Measurements from ENCODE around the gene SREBF1. TPM values are rescaled to one million over a fixed set of nuclear protein-coding genes. Genes with fewer than 3 reads are reported as not detected.
"Not testable (repeated sequence)": the region's sequence is repeated elsewhere in the genome, so short reads cannot be mapped to it uniquely, and the experiment has no call there.

Gene SREBF1
- total and polyA plus RNA-seq, 4 donors, result 23.6 to 103 (median 24.4) TPM

GRCh38 chr17:17808200-17808599 is 28.6 kb downstream of the SREBF1 start:
- H3K9me3 ChIP-seq (ENCODE audit: control insufficient read depth, low read length); H3K27ac ChIP-seq (ENCODE audit: low read depth in 1 of 2, low read length in 2 of 2); H3K4me3 ChIP-seq (ENCODE audit: low read length in 2 of 2); ATAC-seq (ENCODE audit: low FRiP score); H3K36me3 ChIP-seq (ENCODE audit: control insufficient read depth in 1 of 2, insufficient read depth in 2 of 2, low read length in 1 of 2); H3K27me3 ChIP-seq (ENCODE audit: control insufficient read depth in 1 of 2, insufficient read depth in 2 of 2, low read length in 1 of 2); H3K4me1 ChIP-seq (ENCODE audit: control insufficient read depth in 1 of 2, insufficient read depth in 2 of 2, low read length in 2 of 2); DNase-seq; intact Hi-C loops (cut with DNase I): not testable (repeated sequence)
- 95 to 97% methylated on average over 5 of the region's 5 CpGs for WGBS, 2 donors

GRCh38 chr17:17807440-17807839 is 29.3 kb downstream of the SREBF1 start:
- H3K4me1 ChIP-seq (ENCODE audit: control insufficient read depth in 1 of 2, insufficient read depth in 2 of 2, low read length in 2 of 2), result no peaks in the 10 kb centered on the region
- no peaks in the 10 kb centered on the region for H3K9me3 ChIP-seq (ENCODE audit: control insufficient read depth, low read length)
- no peak overlapping the region for H3K4me3 ChIP-seq (ENCODE audit: low read length in 2 of 2)
- no peak for ATAC-seq (ENCODE audit: low FRiP score)
- 90 to 93% methylated on average over 5 of the region's 5 CpGs for WGBS, 2 donors
- intact Hi-C loops (cut with DNase I), result no loop called here
- no peak for DNase-seq
- H3K27me3 ChIP-seq (ENCODE audit: control insufficient read depth in 1 of 2, insufficient read depth in 2 of 2, low read length in 1 of 2), result no peaks in the 10 kb centered on the region
- no peaks in the 10 kb centered on the region for H3K36me3 ChIP-seq (ENCODE audit: control insufficient read depth in 1 of 2, insufficient read depth in 2 of 2, low read length in 1 of 2)
- no peak overlapping the region for H3K27ac ChIP-seq (ENCODE audit: low read depth in 1 of 2, low read length in 2 of 2)

- intact Hi-C loops (cut with DNase I), result no loop called here
- H3K27ac ChIP-seq (ENCODE audit: low read depth in 1 of 2, low read length in 2 of 2), result no peak overlapping the region
- no peak for ATAC-seq (ENCODE audit: low FRiP score)
- H3K27me3 ChIP-seq (ENCODE audit: control insufficient read depth in 1 of 2, insufficient read depth in 2 of 2, low read length in 1 of 2), result no peaks in the 10 kb centered on the region
- H3K36me3 ChIP-seq (ENCODE audit: control insufficient read depth in 1 of 2, insufficient read depth in 2 of 2, low read length in 1 of 2), result no peaks in the 10 kb centered on the region
- DNase-seq, result no peak
- H3K9me3 ChIP-seq (ENCODE audit: control insufficient read depth, low read length), result no peaks in the 10 kb centered on the region
- no peak overlapping the region for H3K4me3 ChIP-seq (ENCODE audit: low read length in 2 of 2)
- 87 to 90% methylated on average over 12 to 17 of the region's 17 CpGs for WGBS, 2 donors
- no peaks in the 10 kb centered on the region for H3K4me1 ChIP-seq (ENCODE audit: control insufficient read depth in 1 of 2, insufficient read depth in 2 of 2, low read length in 2 of 2)
Measured at GRCh38 chr17:17806611-17807274, 30.0 kb downstream of the SREBF1 start.

DNA sequence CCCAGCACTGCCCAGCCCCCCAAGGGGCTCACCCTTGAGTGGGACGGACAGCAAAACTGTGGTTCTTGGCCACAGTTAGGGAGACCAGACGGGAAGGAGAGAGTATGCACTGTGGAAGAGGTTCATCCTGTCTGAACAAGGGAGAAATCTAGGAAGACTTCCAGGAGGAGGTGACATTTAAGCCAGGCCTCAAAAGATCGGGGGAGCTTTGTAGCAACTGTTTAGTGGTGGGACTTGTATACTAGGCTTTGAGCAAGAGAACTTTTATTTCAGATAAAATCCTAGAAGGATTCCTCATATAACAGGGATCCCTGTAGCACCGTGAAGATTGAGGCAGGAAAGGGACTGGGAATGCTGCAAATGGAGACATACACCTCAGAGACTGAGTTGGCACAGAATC is 30.8 kb downstream of the SREBF1 start:
- DNase-seq (no peak), ATAC-seq (ENCODE audit: low FRiP score) (no peak)
- intact Hi-C loops (cut with DNase I), result no loop called here
- no peak overlapping the region for H3K27ac ChIP-seq (ENCODE audit: low read depth in 1 of 2, low read length in 2 of 2)
- no peak overlapping the region for H3K4me3 ChIP-seq (ENCODE audit: low read length in 2 of 2)
- H3K4me1 ChIP-seq (ENCODE audit: control insufficient read depth in 1 of 2, insufficient read depth in 2 of 2, low read length in 2 of 2), result no peaks in the 10 kb centered on the region
- H3K27me3 ChIP-seq (ENCODE audit: control insufficient read depth in 1 of 2, insufficient read depth in 2 of 2, low read length in 1 of 2), result no peaks in the 10 kb centered on the region
- H3K36me3 ChIP-seq (ENCODE audit: control insufficient read depth in 1 of 2, insufficient read depth in 2 of 2, low read length in 1 of 2), result no peaks in the 10 kb centered on the region
- WGBS, 2 donors, result 89 to 91% methylated on average over 4 of the region's 4 CpGs
- no peaks in the 10 kb centered on the region for H3K9me3 ChIP-seq (ENCODE audit: control insufficient read depth, low read length)

DNA sequence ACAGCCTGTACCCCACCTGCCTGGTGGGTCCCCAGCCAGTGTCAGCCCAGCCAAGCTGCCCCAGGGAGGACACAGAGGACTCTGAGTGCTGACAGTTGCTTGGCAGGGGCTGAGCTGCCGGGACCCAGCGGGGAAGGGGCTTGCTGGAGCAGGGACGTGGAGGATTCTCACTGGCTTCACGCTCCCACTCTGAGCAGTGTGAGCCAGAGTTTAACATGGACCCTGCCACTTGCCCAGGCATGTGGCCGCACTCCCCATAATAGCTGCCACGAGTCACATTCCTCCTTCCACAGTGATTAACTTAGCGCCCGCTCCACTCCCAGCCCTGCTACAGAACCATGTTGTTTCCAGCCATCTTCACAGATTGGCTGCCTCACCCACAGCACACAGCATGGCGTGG is 31.2 kb downstream of the SREBF1 start:
- WGBS, 2 donors, result 78 to 83% methylated on average over 9 of the region's 9 CpGs

DNA sequence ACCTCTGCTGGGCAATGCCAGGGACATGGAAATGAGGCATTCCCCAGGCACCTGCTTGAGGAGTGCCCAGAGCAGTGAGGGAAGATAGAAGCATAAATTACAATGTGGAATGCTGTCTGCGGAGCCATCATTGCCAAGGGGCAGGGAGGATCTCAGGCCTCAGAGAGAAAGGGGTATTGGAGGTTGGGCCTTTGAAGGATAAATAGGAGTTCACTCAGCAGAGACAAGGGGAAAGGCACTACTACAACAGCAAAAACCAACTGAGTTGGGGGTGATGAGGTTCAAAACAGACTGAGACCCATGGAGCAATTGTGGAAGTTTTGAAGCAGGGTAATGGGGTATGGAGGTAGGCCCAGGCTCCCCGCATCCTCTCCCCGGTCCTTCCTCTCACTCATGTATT is 32.8 kb downstream of the SREBF1 start:
- 98 to 100% methylated on average over 3 of the region's 3 CpGs for WGBS, 2 donors
- H3K4me3 ChIP-seq (ENCODE audit: low read length in 2 of 2), result no peak overlapping the region
- no peaks in the 10 kb centered on the region for H3K4me1 ChIP-seq (ENCODE audit: control insufficient read depth in 1 of 2, insufficient read depth in 2 of 2, low read length in 2 of 2)
- H3K9me3 ChIP-seq (ENCODE audit: control insufficient read depth, low read length), result no peaks in the 10 kb centered on the region
- no peak for ATAC-seq (ENCODE audit: low FRiP score)
- no peak for DNase-seq
- no peak overlapping the region for H3K27ac ChIP-seq (ENCODE audit: low read depth in 1 of 2, low read length in 2 of 2)
- no peaks in the 10 kb centered on the region for H3K36me3 ChIP-seq (ENCODE audit: control insufficient read depth in 1 of 2, insufficient read depth in 2 of 2, low read length in 1 of 2)
- no peaks in the 10 kb centered on the region for H3K27me3 ChIP-seq (ENCODE audit: control insufficient read depth in 1 of 2, insufficient read depth in 2 of 2, low read length in 1 of 2)
- intact Hi-C loops (cut with DNase I), result no loop called here

More for the DNA sequence above, 31.2 kb downstream of the SREBF1 start:
- H3K4me3 ChIP-seq (ENCODE audit: low read length in 2 of 2), result no peak overlapping the region
- no peaks in the 10 kb centered on the region for H3K9me3 ChIP-seq (ENCODE audit: control insufficient read depth, low read length)
- H3K27me3 ChIP-seq (ENCODE audit: control insufficient read depth in 1 of 2, insufficient read depth in 2 of 2, low read length in 1 of 2), result no peaks in the 10 kb centered on the region
- no peaks in the 10 kb centered on the region for H3K36me3 ChIP-seq (ENCODE audit: control insufficient read depth in 1 of 2, insufficient read depth in 2 of 2, low read length in 1 of 2)
- no peak for ATAC-seq (ENCODE audit: low FRiP score)
- no peak overlapping the region for H3K27ac ChIP-seq (ENCODE audit: low read depth in 1 of 2, low read length in 2 of 2)
- no peak for DNase-seq
- H3K4me1 ChIP-seq (ENCODE audit: control insufficient read depth in 1 of 2, insufficient read depth in 2 of 2, low read length in 2 of 2), result no peaks in the 10 kb centered on the region
- intact Hi-C loops (cut with DNase I), result no loop called here

GRCh38 chr17:17801800-17802481 is 34.8 kb downstream of the SREBF1 start:
- WGBS, 2 donors, result 93 to 94% methylated on average over 13 of the region's 13 CpGs
- ATAC-seq (ENCODE audit: low FRiP score) (no peak), DNase-seq (no peak)
- Histone ChIP-seq H3K36me3 (ENCODE audit: control insufficient read depth in 1 of 2, insufficient read depth in 2 of 2, low read length in 1 of 2) (no peaks in the 10 kb centered on the region), H3K4me3 (ENCODE audit: low read length in 2 of 2) (no peak overlapping the region), H3K27ac (ENCODE audit: low read depth in 1 of 2, low read length in 2 of 2) (no peak overlapping the region), H3K9me3 (ENCODE audit: control insufficient read depth, low read length) (no peaks in the 10 kb centered on the region), H3K4me1 (ENCODE audit: control insufficient read depth in 1 of 2, insufficient read depth in 2 of 2, low read length in 2 of 2) (no peaks in the 10 kb centered on the region), H3K27me3 (ENCODE audit: control insufficient read depth in 1 of 2, insufficient read depth in 2 of 2, low read length in 1 of 2) (no peaks in the 10 kb centered on the region)
- intact Hi-C loops (cut with DNase I), result no loop called here

DNA sequence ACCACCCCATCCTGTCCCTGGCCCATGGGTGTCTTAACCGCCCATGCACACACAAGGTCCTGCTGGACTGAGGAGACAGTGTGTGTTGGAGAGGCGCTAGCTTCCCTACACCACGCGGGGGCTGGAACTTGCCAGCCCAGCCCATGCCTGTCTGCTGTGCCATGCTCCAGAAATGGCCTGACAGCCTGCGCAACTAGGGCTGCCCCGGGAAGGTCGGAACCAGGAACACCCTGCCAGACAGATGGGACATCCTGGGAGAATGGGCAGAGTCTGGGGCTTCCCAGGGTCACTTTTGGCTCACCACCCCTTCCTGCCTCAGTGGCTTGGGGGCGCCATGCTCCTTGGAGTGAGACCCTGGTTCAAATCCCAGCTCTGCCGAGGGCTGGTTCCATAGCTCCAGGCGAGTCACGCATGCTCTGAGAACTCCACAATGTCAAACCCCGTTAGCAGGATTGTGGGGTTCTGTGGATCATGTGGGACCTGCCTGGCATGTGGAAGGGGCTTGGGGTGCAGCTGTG is 36.2 kb downstream of the SREBF1 start:
- ATAC-seq (ENCODE audit: low FRiP score), result no peak
- 87 to 90% methylated on average over 12 of the region's 12 CpGs for WGBS, 2 donors
- Histone ChIP-seq H3K9me3 (ENCODE audit: control insufficient read depth, low read length) (no peaks in the 10 kb centered on the region), H3K36me3 (ENCODE audit: control insufficient read depth in 1 of 2, insufficient read depth in 2 of 2, low read length in 1 of 2) (no peaks in the 10 kb centered on the region), H3K27ac (ENCODE audit: low read depth in 1 of 2, low read length in 2 of 2) (no peak overlapping the region), H3K4me1 (ENCODE audit: control insufficient read depth in 1 of 2, insufficient read depth in 2 of 2, low read length in 2 of 2) (no peaks in the 10 kb centered on the region), H3K4me3 (ENCODE audit: low read length in 2 of 2) (no peak overlapping the region), H3K27me3 (ENCODE audit: control insufficient read depth in 1 of 2, insufficient read depth in 2 of 2, low read length in 1 of 2) (no peaks in the 10 kb centered on the region)
- intact Hi-C loops (cut with DNase I), result no loop called here
- no peak for DNase-seq

Measured in aorta (tissue), 5 donors.